Activated CD8-positive, alpha-beta memory T cell treated with anti-CD3 and anti-CD28 coated beads, Interleukin-2, amount 50 U/mL, for 48 hours (primary cell): ENCODE data around the gene TDRKH.
"Not testable (repeated sequence)": the region's sequence is repeated elsewhere in the genome, so short reads cannot be mapped to it uniquely, and the experiment has no call there.

Experiments
- DNase-seq: peaks from one replicate; pipeline ENCODE4 v3.0.0-alpha.2; 2020

Gene TDRKH

GRCh38 chr1:151760597-151761385 is 29.5 kb downstream of the TDRKH start:
- DNase-seq, result no peak

- no peak for DNase-seq
These were observed 31.1 kb downstream of the TDRKH start for GRCh38 chr1:151759241-151759640.

GRCh38 chr1:151756291-151756690 is 34.0 kb downstream of the TDRKH start:
- DNase-seq, result no peak

GRCh38 chr1:151741516-151741915 is 48.8 kb downstream of the TDRKH start:
- DNase-seq, result no peak

GRCh38 chr1:151739590-151740355 is 50.5 kb downstream of the TDRKH start:
- DNase-seq, result no peak

GRCh38 chr1:151737479-151737878 is 52.8 kb downstream of the TDRKH start:
- no peak for DNase-seq

- DNase-seq, result no peak
These were observed 53.3 kb downstream of the TDRKH start for GRCh38 chr1:151737026-151737425.

GRCh38 chr1:151733995-151734394 is 56.3 kb downstream of the TDRKH start:
- not testable (repeated sequence) for DNase-seq

- no peak for DNase-seq
These were observed 57.2 kb downstream of the TDRKH start for GRCh38 chr1:151733126-151733525.

GRCh38 chr1:151729966-151730291 is 60.4 kb downstream of the TDRKH start:
- DNase-seq, result no peak

GRCh38 chr1:151729157-151729965 is 60.9 kb downstream of the TDRKH start:
- DNase-seq, result no peak

- DNase-seq, result no peak
These were observed 61.9 kb downstream of the TDRKH start for GRCh38 chr1:151728151-151729054.

GRCh38 chr1:151723726-151724370 is 66.5 kb downstream of the TDRKH start:
- DNase-seq, result no peak
